Measurements from ENCODE around the gene MGAT5B. TPM values are rescaled to one million over a fixed set of nuclear protein-coding genes. Genes with fewer than 3 reads are reported as not detected.

MGAT5B gene
- total RNA-seq, 1 donor from 2014 or later: 6.3 TPM

DNA sequence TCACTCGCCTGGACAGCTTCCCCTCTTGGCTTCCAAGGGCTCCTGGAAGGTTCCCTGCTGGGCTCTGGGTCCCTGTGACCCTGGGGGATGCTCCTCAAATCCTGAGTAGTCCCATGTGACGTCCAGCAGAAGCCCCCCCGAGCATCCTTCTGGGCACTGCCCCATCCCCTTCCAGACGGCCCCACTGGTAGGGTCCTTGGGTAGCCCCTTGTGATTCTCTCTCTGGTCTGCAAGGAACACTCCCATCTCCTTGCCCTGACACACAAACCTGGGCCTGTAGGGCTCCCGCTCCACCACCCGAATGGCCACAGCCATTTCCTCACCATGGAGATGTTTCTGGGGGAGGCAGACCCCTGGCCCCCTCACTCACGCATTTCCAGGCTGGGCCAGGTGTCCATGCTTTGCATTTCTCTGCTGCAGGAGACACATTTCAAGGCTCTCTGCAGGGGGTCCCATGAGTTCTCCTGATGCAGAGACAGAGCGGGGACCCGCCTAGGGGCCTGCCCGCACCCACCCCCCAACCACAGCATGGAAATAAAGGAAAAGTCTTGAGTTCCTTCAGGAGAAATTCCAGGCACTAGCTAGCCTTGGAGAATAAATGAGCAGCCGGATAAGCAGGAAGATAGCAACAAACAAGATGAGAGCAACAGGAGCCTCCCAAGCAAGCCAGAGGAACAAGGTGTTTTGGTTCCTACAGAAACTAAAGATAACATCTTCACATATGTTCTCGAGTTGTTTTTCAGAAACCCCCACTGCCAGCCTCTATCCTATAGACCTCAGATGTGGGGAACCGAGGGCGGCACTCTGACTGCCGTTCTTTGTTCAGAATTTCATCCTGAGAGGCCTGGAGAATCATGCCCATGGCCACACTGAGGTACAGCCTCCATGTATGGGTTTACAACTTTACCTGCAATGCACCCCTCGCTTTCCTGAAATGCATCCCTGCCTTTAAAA, 128.8 kb downstream of the MGAT5B start:
- Histone ChIP-seq H3K79me2 (ENCODE audit: insufficient read depth, low read length) (no peaks in the 10 kb centered on the region), H2AFZ (ENCODE audit: low read depth, low read length) (no peak overlapping the region), H3K4me2 (ENCODE audit: low read length) (no peak overlapping the region), H3K27me3 (ENCODE audit: insufficient read depth, low read length) (peaks cover 6% of the 10 kb centered on the region), H3K9me3 (ENCODE audit: insufficient read depth, low read depth, low read length) (no peaks in the 10 kb centered on the region), H4K20me1 (ENCODE audit: insufficient read depth, low read length) (no peaks in the 10 kb centered on the region), H3K9ac (ENCODE audit: low read length) (no peak overlapping the region), H3K4me1 (ENCODE audit: insufficient read depth, low read length) (peaks cover 17% of the 10 kb centered on the region), H3K36me3 (ENCODE audit: insufficient read depth, low read length) (no peaks in the 10 kb centered on the region), H3K4me3 (ENCODE audit: insufficient read depth, low read depth, low read length) (no peak overlapping the region), H3K27ac (ENCODE audit: low read depth, low read length) (no peak overlapping the region)
- H3K4me3 Mint-ChIP-seq (ENCODE audit: unreplicated experiment): no peak overlapping the region
- TF ChIP-seq EZH2 (IDR thresholded peaks at IDR 0.05; ENCODE audit: insufficient read depth, low read length): no peak
- TF ChIP-seq, protein P1, sequence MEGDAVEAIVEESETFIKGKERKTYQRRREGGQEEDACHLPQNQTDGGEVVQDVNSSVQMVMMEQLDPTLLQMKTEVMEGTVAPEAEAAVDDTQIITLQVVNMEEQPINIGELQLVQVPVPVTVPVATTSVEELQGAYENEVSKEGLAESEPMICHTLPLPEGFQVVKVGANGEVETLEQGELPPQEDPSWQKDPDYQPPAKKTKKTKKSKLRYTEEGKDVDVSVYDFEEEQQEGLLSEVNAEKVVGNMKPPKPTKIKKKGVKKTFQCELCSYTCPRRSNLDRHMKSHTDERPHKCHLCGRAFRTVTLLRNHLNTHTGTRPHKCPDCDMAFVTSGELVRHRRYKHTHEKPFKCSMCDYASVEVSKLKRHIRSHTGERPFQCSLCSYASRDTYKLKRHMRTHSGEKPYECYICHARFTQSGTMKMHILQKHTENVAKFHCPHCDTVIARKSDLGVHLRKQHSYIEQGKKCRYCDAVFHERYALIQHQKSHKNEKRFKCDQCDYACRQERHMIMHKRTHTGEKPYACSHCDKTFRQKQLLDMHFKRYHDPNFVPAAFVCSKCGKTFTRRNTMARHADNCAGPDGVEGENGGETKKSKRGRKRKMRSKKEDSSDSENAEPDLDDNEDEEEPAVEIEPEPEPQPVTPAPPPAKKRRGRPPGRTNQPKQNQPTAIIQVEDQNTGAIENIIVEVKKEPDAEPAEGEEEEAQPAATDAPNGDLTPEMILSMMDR (IDR thresholded peaks at IDR 0.05; ENCODE audit: insufficient read depth, low read depth, low read length): no peak
- no peak for DNase-seq (ENCODE audit: low read depth)
- FAIRE-seq: no peak
- H3K27me3 Mint-ChIP-seq (ENCODE audit: low read depth, unreplicated experiment): peaks cover 13% of the 10 kb centered on the region
- H3K27ac Mint-ChIP-seq (ENCODE audit: unreplicated experiment): no peak overlapping the region
- H3K4me1 Mint-ChIP-seq (ENCODE audit: low read depth, unreplicated experiment): peaks cover 24% of the 10 kb centered on the region
- no peaks in the 10 kb centered on the region for H3K36me3 Mint-ChIP-seq (ENCODE audit: low read depth, unreplicated experiment)
- no peaks in the 10 kb centered on the region for H3K9me3 Mint-ChIP-seq (ENCODE audit: unreplicated experiment)

- Histone ChIP-seq H3K27me3 (ENCODE audit: insufficient read depth, low read length) (no peaks in the 10 kb centered on the region), H3K79me2 (ENCODE audit: insufficient read depth, low read length) (no peaks in the 10 kb centered on the region), H2AFZ (ENCODE audit: low read depth, low read length) (no peak overlapping the region), H3K9ac (ENCODE audit: low read length) (no peak overlapping the region), H3K4me2 (ENCODE audit: low read length) (peak overlapping the region; percentile 67), H3K4me1 (ENCODE audit: insufficient read depth, low read length) (peaks cover 28% of the 10 kb centered on the region), H4K20me1 (ENCODE audit: insufficient read depth, low read length) (no peaks in the 10 kb centered on the region), H3K4me3 (ENCODE audit: insufficient read depth, low read depth, low read length) (no peak overlapping the region), H3K36me3 (ENCODE audit: insufficient read depth, low read length) (no peaks in the 10 kb centered on the region), H3K9me3 (ENCODE audit: insufficient read depth, low read depth, low read length) (no peaks in the 10 kb centered on the region), H3K27ac (ENCODE audit: low read depth, low read length) (no peak overlapping the region)
- TF ChIP-seq, protein P1 (IDR thresholded peaks at IDR 0.05; ENCODE audit: insufficient read depth, low read depth, low read length): no peak
- no peak for TF ChIP-seq EZH2 (IDR thresholded peaks at IDR 0.05; ENCODE audit: insufficient read depth, low read length)
- Mint-ChIP-seq H3K9me3 (ENCODE audit: unreplicated experiment) (no peaks in the 10 kb centered on the region), H3K27me3 (ENCODE audit: low read depth, unreplicated experiment) (peaks cover 6% of the 10 kb centered on the region), H3K4me3 (ENCODE audit: unreplicated experiment) (peak overlapping the region; percentile 9), H3K27ac (ENCODE audit: unreplicated experiment) (no peak overlapping the region), H3K36me3 (ENCODE audit: low read depth, unreplicated experiment) (no peaks in the 10 kb centered on the region), H3K4me1 (ENCODE audit: low read depth, unreplicated experiment) (peaks cover 33% of the 10 kb centered on the region)
- FAIRE-seq: no peak
- peak; percentile 26 for DNase-seq (ENCODE audit: low read depth)
Measured at GRCh38 chr17:76997981-76998531, 129.9 kb downstream of the MGAT5B start.

Data from astrocyte (in vitro differentiated cells and primary cell).